GM18502 (cell line): ENCODE results near the gene SYT11.
"Not testable (repeated sequence)": the region's sequence is repeated elsewhere in the genome, so short reads cannot be mapped to it uniquely, and the experiment has no call there.

Experiments
- ATAC-seq: cut with Tn5 transposase; IDR thresholded peaks from one replicate; pipeline ENCODE4 v1.9.1; 2021; ENCODE audit warnings: mild to moderate bottlenecking; ENCODE audit not compliant: unreplicated experiment, poor library complexity

The SYT11 gene

DNA sequence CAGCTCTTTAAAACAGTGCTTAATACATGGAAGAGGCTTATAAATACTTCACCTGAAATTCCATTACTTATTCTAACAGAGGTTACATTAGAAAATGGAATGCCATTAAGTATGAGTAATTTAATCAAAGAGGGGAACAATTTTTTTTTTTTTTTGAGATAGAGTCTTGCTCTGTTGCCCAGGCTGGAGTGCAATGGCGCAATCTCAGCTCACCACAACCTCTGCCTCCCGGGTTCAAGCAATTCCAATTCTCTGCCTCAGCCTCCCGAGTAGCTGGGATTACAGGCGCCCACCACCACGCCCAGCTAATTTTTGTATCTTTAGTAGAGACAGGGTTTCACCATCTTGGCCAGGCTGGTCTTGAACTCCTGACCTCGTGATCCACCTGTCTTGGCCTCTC is 36.2 kb downstream of the SYT11 start:
- not testable (repeated sequence) for ATAC-seq

DNA sequence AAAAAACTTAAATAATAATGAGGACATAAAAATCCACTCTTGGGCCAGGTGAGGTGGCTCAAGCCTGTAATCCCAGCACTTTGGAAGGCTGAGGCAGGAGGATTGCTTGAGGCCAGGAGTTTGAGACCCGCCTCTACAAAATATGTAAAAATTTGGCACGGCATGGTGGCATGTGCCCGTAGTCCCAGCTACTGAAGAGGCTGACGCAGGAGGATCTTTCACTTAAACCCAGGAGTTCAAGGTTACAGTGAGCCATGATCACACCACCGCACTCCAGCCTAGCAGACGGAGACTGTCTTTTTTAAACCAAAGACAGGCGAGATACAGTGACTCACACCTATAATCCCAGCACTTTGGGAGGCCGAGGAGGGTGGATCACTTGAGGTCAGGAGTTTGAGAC is 37.1 kb downstream of the SYT11 start:
- not testable (repeated sequence) for ATAC-seq

DNA sequence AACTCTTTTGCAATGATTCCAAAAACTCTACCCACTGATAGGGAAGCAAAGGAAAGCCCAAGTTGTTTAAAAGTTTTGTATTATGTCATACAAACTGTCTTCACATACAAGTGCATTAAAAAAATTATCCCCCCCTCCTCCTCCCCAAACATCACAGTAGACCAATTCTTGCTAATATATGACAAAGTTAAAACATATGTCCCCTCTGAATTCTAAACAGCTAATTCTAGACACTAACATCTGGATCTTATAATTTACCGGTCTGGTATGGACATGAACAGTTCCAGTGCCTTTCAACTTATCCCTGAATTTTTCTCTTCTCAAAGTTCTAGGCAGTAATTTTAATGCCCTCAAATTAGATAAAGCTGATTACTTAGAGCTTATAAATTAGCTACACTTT is 38.4 kb downstream of the SYT11 start:
- ATAC-seq, result no peak

DNA sequence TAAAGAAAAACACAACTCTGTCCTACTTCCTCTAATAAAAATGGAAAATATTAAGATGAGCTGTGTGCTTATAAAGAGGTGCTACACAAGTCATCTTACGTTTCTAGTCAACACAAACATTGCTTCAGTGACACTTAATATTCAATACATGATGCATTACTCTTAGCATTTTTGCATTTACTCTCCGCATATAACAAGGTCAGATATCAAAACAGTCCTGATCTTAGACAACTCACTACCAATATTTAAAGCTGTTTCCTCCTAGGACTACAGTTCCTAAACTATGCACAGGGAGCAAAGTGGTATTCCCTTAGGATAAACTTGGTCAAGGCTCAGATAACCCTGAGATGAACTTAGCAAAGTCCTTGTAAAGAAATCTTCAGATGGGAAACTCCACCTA is 39.5 kb downstream of the SYT11 start:
- no peak for ATAC-seq

DNA sequence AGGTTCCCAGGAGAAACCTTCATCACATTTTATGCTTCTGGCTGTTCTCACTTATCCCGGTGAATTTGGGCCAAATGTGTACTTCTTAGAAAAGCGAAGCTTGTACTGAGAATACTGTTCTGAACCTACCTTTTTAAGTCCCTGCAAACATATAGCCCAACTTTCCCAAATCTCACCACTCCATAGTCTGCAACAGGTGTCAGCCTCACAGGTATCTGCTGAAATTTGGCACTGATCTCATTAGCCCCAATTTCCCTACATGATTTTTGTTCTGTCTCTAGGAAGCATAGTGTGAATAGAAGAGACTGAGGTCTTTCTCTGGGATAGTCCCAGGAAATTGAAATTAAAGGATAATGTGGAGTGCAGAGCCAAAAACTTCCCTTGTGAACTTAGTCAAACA is 40.3 kb downstream of the SYT11 start:
- no peak for ATAC-seq

DNA sequence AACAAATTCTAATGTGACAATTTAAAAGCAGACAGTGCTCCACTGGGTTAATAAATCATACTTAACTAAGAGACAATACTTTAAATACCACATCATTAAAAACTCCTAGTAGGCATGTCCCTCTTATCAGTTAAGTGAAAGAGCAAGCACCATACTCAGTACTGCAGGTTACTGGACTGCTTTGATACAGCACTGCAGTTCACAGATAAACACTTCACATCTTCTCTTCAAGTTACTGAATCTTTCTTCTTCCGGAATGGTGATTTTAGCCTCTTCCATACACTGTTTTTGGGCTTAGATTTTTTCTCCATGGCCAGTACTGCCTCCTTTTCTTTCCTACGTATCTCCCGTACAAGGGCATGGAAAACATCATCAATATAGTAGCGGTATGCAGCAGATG is 40.8 kb downstream of the SYT11 start:
- ATAC-seq, result no peak

DNA sequence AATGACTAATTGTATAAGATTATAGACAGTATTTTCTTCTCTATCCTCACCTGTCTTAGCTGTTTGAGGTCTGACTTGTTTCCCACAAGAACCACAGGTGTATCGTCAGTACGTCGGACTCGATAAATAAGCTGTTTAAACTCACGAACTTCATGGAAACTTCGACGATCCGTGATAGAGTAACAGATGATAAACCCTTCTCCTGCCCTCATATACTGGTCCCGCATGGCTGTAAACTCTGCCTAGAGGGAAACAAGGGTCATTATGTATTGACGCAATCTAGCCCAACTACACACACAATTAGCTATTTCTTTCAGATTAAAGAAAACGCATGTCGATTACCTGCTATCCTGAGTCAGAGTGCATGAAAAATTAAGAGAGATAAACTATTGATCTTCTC is 44.9 kb downstream of the SYT11 start:
- no peak for ATAC-seq

DNA sequence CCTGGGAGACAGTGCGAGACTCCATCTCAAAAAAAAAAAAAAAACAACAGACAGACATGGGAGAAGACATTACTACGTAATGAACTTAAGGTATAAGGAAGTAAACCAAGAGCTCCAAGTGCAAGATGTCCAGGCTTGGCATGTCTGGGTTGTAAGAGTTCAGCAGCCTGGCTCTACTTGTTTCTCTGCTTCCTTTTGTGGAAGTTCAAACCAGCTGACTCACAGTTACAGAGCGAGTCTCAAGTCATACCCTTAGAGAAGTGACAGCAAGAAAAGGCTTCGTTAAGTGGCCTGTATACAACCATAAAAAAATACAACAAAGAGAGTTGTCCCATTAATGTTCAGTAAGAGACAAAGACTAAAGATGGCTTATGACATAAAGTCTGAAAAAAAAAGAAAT is 50.5 kb downstream of the SYT11 start:
- no peak for ATAC-seq

DNA sequence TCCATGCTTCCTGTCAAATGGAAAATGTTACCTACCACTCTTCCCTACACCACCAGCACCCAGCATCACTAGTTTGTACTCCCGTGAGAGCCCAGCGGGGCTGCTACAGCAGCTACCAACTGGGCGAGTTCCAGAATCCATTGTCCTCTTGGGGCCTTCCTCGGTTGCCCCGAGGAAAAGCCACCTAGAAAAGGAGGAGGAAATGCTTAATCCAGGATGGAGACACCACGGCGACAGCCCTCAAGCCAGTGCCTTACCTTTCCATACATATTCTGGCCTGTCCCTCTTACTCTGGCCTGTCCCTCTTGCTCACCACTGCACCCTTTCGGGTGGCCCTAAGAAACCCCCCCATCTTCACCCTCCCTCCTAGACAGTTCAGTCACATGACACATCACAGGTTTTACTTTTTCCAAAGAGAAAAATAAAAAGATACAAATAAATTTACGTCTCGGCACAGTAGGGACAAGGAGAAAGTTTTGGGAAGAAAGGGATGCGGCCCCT is 51.3 kb downstream of the SYT11 start:
- ATAC-seq, result peak; percentile 38

DNA sequence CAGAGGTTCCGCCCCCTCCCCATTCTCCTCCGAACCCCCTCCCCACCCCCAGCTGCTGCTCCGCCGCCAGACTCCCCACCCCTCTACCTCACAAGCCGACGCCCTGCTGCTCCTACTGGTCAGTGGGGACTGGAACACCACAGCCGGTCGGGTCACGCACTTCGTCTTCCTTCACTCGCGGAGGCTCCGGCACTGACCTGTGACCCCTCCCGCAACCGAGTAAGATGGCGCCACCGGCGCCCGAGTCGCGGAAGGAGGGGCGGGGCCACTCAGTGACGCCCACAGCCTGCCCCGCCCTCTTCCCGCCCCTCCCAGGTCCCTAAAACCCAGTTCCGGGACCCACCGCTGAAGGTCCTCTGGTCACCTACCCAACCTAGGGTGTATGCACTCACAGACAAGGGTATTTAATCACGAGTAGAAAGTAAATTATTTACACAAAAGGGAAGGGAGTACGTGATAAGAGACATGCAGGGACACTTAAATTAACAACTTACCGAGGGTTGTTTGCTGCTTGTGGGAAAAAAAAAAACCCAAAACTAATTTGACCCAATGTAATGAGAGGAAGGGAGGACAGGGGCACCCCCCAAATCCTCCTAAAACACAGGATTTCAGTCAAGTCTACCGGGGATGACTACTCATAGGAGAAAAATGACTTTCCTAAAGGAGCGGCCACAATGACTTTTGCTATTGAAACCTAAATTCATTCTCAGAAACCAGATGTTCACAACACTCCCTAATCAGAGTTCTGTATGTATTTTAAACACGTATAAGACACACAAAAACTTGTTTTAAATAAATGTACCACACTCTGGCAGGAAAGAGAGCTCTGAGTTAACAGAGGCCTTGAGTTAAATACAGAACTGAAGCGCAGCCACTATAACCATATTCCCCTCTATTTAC is 52.0 kb downstream of the SYT11 start, which contains the start of gene RIT1:
RIT1 (minus strand) TSS at position 194 of the 900 bp plus-strand sequence. CDS start 588 bp downstream, outside the sequence.
- peak; percentile 78 for ATAC-seq

DNA sequence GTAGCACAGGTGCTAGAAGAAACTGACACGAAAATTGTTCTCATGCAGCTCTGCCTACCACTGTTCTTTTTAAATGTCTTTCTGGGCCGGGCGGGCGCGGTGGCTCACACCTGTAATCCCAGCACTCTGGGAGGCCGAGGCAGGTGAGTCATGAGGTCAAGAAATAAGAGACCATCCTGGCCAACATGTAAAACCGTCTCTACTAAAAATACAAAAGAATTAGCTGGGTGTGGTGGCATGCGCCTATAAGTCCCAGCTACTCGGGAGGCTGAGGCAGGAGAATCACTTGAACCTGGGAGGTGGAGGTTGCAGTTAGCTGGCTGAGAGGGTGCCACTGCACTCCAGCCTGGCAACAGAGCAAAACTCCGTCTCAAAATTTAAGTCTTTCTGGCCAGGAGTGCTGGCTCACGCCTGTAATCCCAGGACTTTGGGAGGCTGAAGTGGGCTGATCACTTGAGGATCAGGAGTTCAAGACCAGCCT is 52.7 kb downstream of the SYT11 start:
- peak; percentile 2 for ATAC-seq

DNA sequence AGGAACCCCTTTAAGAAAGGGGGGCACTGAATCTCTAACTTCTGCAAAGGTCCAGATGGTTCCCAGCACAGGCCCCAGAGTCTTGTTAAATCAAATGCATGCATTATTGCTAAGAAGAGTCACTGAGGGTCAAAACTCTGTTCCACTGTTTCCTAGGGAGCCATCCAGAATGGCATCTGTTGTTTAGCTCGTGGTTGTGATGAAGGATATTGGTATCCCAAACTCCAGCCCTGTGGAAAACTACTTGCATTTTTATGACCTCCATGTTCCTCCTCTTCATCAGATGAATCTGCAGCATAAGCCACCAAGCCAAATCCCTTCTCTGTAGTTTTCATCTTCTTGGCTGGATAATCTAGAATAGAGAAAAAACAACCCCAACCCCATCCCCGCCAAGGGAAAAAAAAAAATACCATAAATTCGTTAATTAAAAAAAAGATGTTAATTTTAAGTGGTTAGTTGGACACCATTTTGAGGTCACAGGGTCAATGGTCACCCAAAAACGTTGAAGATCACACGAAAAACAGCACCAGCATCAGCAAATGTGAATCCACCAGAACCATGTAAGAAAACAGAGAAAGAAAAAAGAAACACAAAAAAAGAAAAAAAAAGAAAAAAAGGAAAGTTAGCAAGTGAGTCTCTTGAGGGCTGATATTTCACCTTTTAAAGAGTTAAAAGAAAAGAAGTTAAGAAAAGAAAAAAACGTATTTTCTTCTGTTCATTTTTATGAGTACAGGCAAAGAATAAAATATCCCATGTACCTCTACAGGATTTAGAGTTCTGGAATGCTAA is 54.8 kb downstream of the SYT11 start:
- ATAC-seq, result no peak

DNA sequence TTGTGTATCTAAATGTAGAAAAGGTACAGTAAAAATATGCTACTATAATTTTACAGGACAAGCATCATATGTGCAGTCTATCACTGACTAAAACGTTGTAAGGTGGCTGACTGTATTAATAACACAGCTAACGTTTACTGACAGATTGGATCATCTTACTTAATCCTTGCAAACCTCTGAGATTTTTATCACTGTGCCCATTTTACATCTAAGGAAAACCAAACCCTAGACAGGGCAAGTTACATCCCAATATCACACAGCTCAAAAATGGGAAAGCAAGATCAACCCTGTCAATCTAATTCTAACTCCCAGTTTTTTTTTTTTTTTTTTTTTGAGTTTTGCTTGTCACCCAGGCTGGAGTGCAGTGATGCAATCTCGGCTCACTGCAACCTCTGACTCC is 59.3 kb downstream of the SYT11 start:
- ATAC-seq, result no peak

DNA sequence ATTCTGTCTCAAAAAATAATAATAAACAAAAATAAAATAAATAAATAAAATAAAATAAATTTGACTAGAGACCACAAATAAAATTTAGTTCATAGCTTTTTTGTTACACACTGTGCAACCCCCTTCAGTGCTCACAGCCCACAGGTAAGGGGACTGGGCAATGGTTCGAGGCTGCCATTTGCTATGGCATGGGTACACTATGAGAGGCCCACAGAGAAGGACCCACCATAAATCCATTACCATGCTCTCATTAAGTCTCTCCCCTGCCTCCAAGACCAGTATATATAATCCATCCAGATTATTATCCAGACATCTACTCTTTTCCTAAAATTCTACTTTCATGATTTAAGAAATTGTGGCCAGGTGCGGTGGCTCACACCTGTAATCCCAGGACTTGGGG is 60.4 kb downstream of the SYT11 start:
- ATAC-seq, result no peak

DNA sequence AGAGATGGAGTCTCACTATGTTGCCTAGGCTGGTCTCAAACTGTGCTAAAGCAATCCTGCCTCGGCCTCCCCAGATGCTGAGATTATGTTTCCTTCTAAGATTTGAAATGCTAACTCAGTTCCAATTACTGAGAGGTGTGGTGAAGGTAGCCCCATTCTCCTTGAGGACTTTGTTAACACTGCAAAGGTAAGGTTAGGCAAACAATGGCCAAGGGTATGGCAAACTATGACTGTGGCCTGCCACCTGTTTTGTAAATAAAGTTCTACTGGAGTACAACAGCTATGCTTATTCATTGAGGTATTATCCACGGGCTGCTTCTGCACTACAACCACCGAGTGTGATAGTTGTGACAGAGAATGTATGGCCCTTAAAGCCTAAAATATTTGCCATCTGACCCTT is 61.4 kb downstream of the SYT11 start:
- ATAC-seq, result no peak

DNA sequence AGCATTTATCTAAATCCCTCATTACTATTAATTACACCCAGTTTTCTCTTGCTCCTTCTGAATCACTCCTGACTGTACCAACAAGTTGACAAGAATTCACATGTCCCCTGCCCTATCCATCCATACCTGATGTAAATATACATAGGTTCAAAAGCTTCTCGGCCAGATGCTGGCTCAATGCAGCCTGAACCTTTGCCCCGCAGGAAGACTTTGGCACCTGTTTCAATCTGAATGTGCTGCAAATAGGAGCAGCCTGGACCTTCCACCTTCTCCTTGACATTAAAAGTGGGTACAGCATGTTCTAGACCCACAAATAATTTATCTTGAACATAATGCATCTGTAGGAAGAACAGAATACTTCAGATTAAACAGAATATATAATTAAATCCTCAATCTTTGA is 66.1 kb downstream of the SYT11 start:
- no peak for ATAC-seq

DNA sequence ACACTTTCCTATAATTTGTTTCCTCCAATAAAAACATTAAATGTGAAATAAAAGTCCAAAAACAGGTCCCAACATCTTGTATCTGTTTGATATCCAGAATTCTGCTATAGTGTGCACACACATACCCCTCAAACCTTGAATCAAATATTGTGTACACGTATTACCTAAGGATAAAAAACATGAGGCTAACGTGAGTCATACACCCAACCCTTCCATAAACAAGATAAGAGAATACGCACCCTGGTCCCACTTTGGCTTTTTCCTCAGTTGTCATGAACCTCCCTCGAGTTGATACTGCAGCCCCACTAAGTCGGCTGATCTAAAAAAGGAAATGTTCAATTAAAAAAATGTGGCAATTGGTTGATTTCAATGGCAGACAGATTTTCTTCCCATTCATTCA is 69.7 kb downstream of the SYT11 start:
- no peak for ATAC-seq

DNA sequence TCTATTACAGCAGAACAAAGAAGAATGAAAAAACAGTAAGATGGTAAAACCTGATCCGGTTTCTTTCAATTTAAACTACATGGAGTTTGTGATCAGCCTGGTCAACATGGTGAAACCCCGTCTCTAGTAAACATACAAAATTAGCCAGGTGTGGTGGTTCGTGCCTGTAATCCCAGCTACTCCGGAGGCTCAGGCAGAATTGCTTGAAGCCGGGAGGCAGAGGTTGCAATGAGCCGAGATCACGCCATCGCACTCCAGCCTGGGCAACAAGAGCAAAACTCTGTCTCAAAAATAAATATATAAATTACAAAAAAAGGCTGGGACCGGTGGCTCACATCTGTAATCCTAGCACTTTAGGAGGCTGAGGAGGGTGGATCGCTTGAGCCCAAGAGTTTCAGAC is 71.4 kb downstream of the SYT11 start:
- ATAC-seq, result not testable (repeated sequence)

DNA sequence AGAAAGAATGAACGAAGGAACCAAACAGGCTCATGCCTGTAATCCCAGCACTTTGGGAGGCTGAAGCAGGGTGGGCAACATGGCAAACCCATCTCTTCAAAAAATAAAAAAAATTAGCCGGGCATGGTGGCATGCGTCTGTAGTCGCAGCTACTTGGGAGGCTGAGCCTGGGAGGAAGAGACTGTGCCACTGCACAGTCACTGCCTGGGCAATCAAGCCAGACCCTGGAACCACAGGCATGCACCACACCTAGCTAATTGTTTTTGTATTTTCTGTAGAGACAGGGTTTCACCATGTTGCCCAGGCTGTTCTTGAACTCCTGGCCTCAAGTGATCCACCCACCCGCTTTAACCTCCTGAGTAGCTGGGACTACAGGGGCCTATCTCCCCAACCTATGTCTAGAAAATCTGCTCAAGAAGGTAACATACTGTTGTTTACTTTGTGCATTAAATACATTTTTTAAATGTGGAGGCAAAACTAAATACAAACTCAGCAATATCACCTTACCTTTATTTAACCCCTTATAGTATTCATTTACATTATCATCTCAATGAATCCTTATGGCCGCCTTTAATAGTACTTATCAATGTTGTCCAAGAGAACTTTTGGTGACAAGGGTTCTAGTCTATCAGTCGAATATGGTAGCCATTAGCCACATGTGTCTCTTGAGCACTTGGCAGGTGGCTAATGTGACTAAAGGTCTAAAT is 72.1 kb downstream of the SYT11 start:
- ATAC-seq, result no peak

DNA sequence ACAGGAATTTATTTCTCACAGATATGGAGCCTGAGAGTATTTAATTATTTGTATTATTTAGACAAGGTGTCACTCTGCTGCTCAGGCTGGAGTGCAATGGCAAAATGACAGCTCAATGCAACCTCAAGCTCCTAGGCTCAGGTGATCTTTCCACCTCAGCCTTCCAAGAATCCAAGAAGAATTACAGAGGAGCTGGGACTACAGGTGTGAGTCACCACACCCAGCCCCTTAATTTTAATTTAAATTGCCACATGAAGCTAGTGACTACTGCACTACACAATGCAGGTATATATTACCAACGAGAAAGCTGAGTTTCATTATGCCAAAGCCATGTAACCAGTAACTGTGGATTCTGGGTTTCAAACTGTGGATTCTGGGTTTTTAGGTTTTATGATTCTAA is 72.7 kb downstream of the SYT11 start:
- no peak for ATAC-seq
